Heart right ventricle (tissue), 16 donors: ENCODE measurements around the gene SAMD8. TPM values are rescaled to one million over a fixed set of nuclear protein-coding genes. Genes with fewer than 3 reads are reported as not detected.
"Not testable (repeated sequence)": the region's sequence is repeated elsewhere in the genome, so short reads cannot be mapped to it uniquely, and the experiment has no call there.

Experiments
- ATAC-seq, 8 donors: fragments of 200-7000 bp; cut with Tn5 transposase; one replicate each; pipeline ENCODE4 v1.9.1; 2020; ENCODE audit warnings: mild to moderate bottlenecking in 8 of 8, moderate library complexity in 8 of 8, moderate number of reproducible peaks in 1 of 8
- DNase-seq, 2 donors: peaks; one replicate each; pipeline ENCODE4 v3.0.0-alpha.2; 2020
- H3K27ac ChIP-seq, 10 donors: fragments of 200-600 bp; sonication (generic) in 2 of 10; one replicate each; pipeline versions ENCODE4 v1.5.0 to v1.8.0; 2020 to 2022; ENCODE audit warnings: mild to moderate bottlenecking in 3 of 10
- H3K27me3 ChIP-seq, 7 donors: fragments of 200-600 bp; one replicate each; pipeline ENCODE4 v1.8.0; 2021 to 2022; ENCODE audit warnings: mild to moderate bottlenecking in 2 of 7
- H3K36me3 ChIP-seq, 9 donors: fragments of 200-600 bp; sonication (generic) in 1 of 9; one replicate each; pipeline versions ENCODE4 v1.5.0 to v1.8.0; 2020 to 2022; ENCODE audit warnings: mild to moderate bottlenecking in 2 of 9
- H3K4me1 ChIP-seq, 9 donors: fragments of 200-600 bp; sonication (generic) in 1 of 9; one replicate each; pipeline versions ENCODE4 v1.5.0 to v1.8.0; 2020 to 2022; ENCODE audit warnings: mild to moderate bottlenecking in 4 of 9
- H3K4me3 ChIP-seq, 10 donors: fragments of 200-600 bp; sonication (generic) in 2 of 10; one replicate each; pipeline versions ENCODE4 v1.5.0 to v1.8.0; 2020 to 2022; ENCODE audit warnings: mild to moderate bottlenecking in 7 of 10, moderate library complexity in 2 of 10
- H3K9me3 ChIP-seq, 11 donors: fragments of 200-600 bp in 10 of 11; sonication (generic) in 2 of 11; one replicate each; pipeline versions ENCODE4 v1.5.0 to v1.8.0; 2013 to 2022; ENCODE audit warnings: mild to moderate bottlenecking in 2 of 11, control low read depth in 1 of 11, moderate library complexity in 1 of 11
- CTCF ChIP-seq, 9 donors: fragments of 200-600 bp; sonication (generic) in 2 of 9; IDR thresholded peaks; one replicate each; pipeline versions ENCODE4 v1.5.0 to v1.8.0; 2021 to 2022; ENCODE audit warnings: antibody characterized with exemption in 9 of 9, mild to moderate bottlenecking in 5 of 9, moderate library complexity in 1 of 9
- WGBS, 2 donors: extraction: QIAGEN DNeasy Blood & Tissue Kit; methylation state at CpG; one replicate each; pipeline ENCODE4 v1.1.7; 2013; ENCODE audit warnings: inconsistent platforms in 1 of 2; 5-methylcytosine and 5-hydroxymethylcytosine counted together
- intact Hi-C, 10 donors: fragments of 100-400 bp; cut with DNase I; formaldehyde crosslinking; loops; one replicate each; pipeline versions ENCODE4 v1.11.1 to v1.14.2; 2022
- polyA plus RNA-seq, 2 donors: library from polyadenylated mRNA; stranded (reverse); fragments of 200-250 nt; gene quantifications; one replicate each; pipeline ENCODE4 v1.2.3, GENCODE V29; 2013
- total RNA-seq, 10 donors: library from RNA; stranded (reverse); fragmentation: NEBNext Ultra II Directional in 3 of 10; extraction: Animal tissue kit (Norgen Biotek cat#: 25700) in 3 of 10; gene quantifications; one replicate each; pipeline versions ENCODE4 v1.2.1 to v1.2.4, GENCODE V29; 2021 to 2023
- donor health status: Arrhythmogenic right ventricular cardiomyopathy.
- donor health status: ischemic (EF 13 %, LVEDD 7.1; RV severe dilation, severe dysfunction).
- donor health status: healthy with polysubstance abuse.
- donor health status: DM: no; HTN: yes; CAD: no.
- donor health status: DM: no; HTN: no; CAD: no.
- donor health status: ischemic (EF 25% LVEDD 6.9; RV normal size, moderate dysfunction).
- donor health status: ischemic (EF 25% LVEDD 5.7; RV mildly dilated, moderate dysfunction).
- donor health status: healthy.
- donor health status: DM: yes; HTN: yes; CAD: no.
- donor health status: Ischemic cardiomyopathy.
- donor health status: ischemic (EF 35%, LVEDD 5.7; RV mildly dilated, moderate dysfunction).
- donor health status: nonischemic (EF 11% LVEDD 7.7; RV severe dilation, severe dysfunction).
- donor health status: DM: yes; HTN: yes; CAD: no.
- donor health status: PGD.
- donor health status: ischemic (EF 29% LVEDD 5.4; RV normal size, mild dysfunction).
- donor health status: nonischemic (EF 23%, LVEDD 6.1; RV moderate dilation, normal function).

SAMD8 gene
- total and polyA plus RNA-seq, 12 donors: 5.3 to 31.2 (median 25.4) TPM

- DNase-seq: no peak
- Histone ChIP-seq H3K9me3 (no peaks in the 10 kb centered on the region), H3K36me3 (peaks cover 0 to 52% (median 6%) of the 10 kb centered on the region in 9 donors), H3K27ac (peak overlapping the region in 8 of 10 donors; percentile 10 to 77 (median 51)), H3K4me1 (peaks cover 0 to 27% (median 22%) of the 10 kb centered on the region in 9 donors), H3K4me3 (no peak overlapping the region), H3K27me3 (no peaks in the 10 kb centered on the region)
- intact Hi-C loops: loop anchor here in 2 of 10 donors (10.0 kb wide), 1 partner anchor 66 kb away; the partner anchor contains the start of gene SAMD8 (in 2 of the 2)
- no peak for TF ChIP-seq CTCF (IDR thresholded peaks at IDR 0.05)
- ATAC-seq: peak in 7 of 8 donors; percentile 28 to 72 (median 47)
- 63 to 76% methylated on average over 2 of the region's 2 CpGs for WGBS, 2 donors
Observed at GRCh38 chr10:75180592-75180991, 69.1 kb downstream of the SAMD8 start.

GRCh38 chr10:75181073-75181472 is 69.6 kb downstream of the SAMD8 start:
- intact Hi-C loops: loop anchor here in 2 of 10 donors (10.0 kb wide), 1 partner anchor 66 kb away; the partner anchor contains the start of gene SAMD8 (in 2 of the 2)
- H3K27me3 ChIP-seq: no peaks in the 10 kb centered on the region
- DNase-seq (no peak), ATAC-seq (no peak)
- peaks cover 0 to 47% (median 3%) of the 10 kb centered on the region in 9 donors for H3K36me3 ChIP-seq
- TF ChIP-seq CTCF (IDR thresholded peaks at IDR 0.05): no peak
- H3K9me3 ChIP-seq: no peaks in the 10 kb centered on the region
- H3K4me1 ChIP-seq: peaks cover 0 to 29% (median 22%) of the 10 kb centered on the region in 9 donors
- no peak overlapping the region for H3K4me3 ChIP-seq
- peak overlapping the region in 8 of 10 donors; percentile 10 to 77 (median 51) for H3K27ac ChIP-seq
- WGBS, 2 donors: 85 to 95% methylated on average over 1 of the region's 1 CpG

- H3K27ac ChIP-seq: peak overlapping the region in 1 of 10 donors; percentile 15
- no peaks in the 10 kb centered on the region for H3K27me3 ChIP-seq
- H3K36me3 ChIP-seq: peaks cover 0 to 5% (median 0%) of the 10 kb centered on the region in 9 donors
- no peak for TF ChIP-seq CTCF (IDR thresholded peaks at IDR 0.05)
- DNase-seq (no peak), ATAC-seq (no peak)
- no peaks in the 10 kb centered on the region for H3K9me3 ChIP-seq
- peaks cover 0 to 28% (median 6%) of the 10 kb centered on the region in 9 donors for H3K4me1 ChIP-seq
- no peak overlapping the region for H3K4me3 ChIP-seq
- 75 to 78% methylated on average over 4 of the region's 4 CpGs for WGBS, 2 donors
- intact Hi-C loops: loop anchor here in 6 of 10 donors (2.0 to 10.0 kb wide), 4 partner anchors 41 to 72 kb away; partner anchors contain the start of gene SAMD8 (in 2 of the 6)
Observed at GRCh38 chr10:75186310-75186709, 74.9 kb downstream of the SAMD8 start.

GRCh38 chr10:75187961-75188426 is 76.5 kb downstream of the SAMD8 start:
- no peak overlapping the region for H3K4me3 ChIP-seq
- H3K27me3 ChIP-seq: no peaks in the 10 kb centered on the region
- no peaks in the 10 kb centered on the region for H3K36me3 ChIP-seq
- peaks cover 0 to 38% (median 20%) of the 10 kb centered on the region in 9 donors for H3K4me1 ChIP-seq
- TF ChIP-seq CTCF (IDR thresholded peaks at IDR 0.05): peak; percentile 47 to 80 (median 70)
- DNase-seq: peak in 1 of 2 donors; percentile 52
- 77 to 86% methylated on average over 3 of the region's 3 CpGs for WGBS, 2 donors
- H3K27ac ChIP-seq: peak overlapping the region in 4 of 10 donors; percentile 1 to 39 (median 20)
- peak in 7 of 8 donors; percentile 18 to 60 (median 35) for ATAC-seq
- intact Hi-C loops: loop anchor here in 8 of 10 donors (1.0 to 10.0 kb wide), 6 partner anchors 39 to 73 kb away; partner anchors contain the start of genes SAMD8 (in 2 of the 8) and COMTD1 (in 1 of the 8)
- H3K9me3 ChIP-seq: no peaks in the 10 kb centered on the region

- H3K36me3 ChIP-seq, DNase-seq, ATAC-seq, H3K4me3 ChIP-seq, H3K9me3 ChIP-seq, H3K27me3 ChIP-seq: not testable (repeated sequence)
- Histone ChIP-seq H3K27ac (peak overlapping the region in 2 of 10 donors; percentile 22 to 39), H3K4me1 (peaks cover 0 to 38% (median 20%) of the 10 kb centered on the region in 9 donors)
- intact Hi-C loops: loop anchor here in 7 of 10 donors (1.0 to 10.0 kb wide), 5 partner anchors 39 to 74 kb away; partner anchors contain the start of genes SAMD8 (in 2 of the 7) and COMTD1 (in 1 of the 7)
- WGBS, 2 donors: 93 to 96% methylated on average over 9 of the region's 9 CpGs
Observed at GRCh38 chr10:75188522-75188921, 77.1 kb downstream of the SAMD8 start.
